Measurements from ENCODE around the gene FAXC.

DNA sequence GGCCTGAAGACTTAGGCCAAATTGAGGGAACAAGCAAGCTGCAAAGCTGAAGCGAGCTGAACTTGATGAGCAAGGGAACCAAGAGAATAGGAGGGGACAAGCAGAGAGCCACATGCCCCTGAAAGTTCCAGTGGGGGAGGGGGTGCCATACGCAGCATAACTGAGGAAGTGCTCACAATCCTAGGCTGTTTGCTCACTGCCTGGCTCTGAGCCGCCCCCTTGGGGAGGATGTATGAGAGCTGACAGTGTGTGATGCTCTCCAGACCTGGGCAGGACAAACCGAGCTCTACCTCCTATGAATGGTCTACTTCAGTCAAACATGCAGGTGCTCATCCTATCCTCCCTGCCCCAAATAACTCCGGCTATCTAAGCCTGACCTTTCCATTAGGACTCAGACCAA lies 52.1 kb downstream of the FAXC start:
- TF ChIP-seq, protein P1, sequence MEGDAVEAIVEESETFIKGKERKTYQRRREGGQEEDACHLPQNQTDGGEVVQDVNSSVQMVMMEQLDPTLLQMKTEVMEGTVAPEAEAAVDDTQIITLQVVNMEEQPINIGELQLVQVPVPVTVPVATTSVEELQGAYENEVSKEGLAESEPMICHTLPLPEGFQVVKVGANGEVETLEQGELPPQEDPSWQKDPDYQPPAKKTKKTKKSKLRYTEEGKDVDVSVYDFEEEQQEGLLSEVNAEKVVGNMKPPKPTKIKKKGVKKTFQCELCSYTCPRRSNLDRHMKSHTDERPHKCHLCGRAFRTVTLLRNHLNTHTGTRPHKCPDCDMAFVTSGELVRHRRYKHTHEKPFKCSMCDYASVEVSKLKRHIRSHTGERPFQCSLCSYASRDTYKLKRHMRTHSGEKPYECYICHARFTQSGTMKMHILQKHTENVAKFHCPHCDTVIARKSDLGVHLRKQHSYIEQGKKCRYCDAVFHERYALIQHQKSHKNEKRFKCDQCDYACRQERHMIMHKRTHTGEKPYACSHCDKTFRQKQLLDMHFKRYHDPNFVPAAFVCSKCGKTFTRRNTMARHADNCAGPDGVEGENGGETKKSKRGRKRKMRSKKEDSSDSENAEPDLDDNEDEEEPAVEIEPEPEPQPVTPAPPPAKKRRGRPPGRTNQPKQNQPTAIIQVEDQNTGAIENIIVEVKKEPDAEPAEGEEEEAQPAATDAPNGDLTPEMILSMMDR (IDR thresholded peaks at IDR 0.05; ENCODE audit: extremely low read depth in 1 of 2, insufficient read depth in 1 of 2, low read depth in 1 of 2, low read length in 2 of 2): no peak
- TF ChIP-seq POLR2AphosphoS5 (IDR thresholded peaks at IDR 0.05; ENCODE audit: insufficient read depth, low read depth, low read length) (no peak), FOS (IDR thresholded peaks at IDR 0.05; ENCODE audit: borderline replicate concordance, insufficient read depth, low read length) (no peak), POLR2A (IDR thresholded peaks at IDR 0.05; ENCODE audit: low read depth, low read length) (no peak), EZH2 (IDR thresholded peaks at IDR 0.05; ENCODE audit: borderline replicate concordance, low read depth, low read length, severe bottlenecking) (no peak), JUN (IDR thresholded peaks at IDR 0.05; ENCODE audit: borderline replicate concordance, insufficient read depth, insufficient read length, low read depth) (no peak), MYC (IDR thresholded peaks at IDR 0.05; ENCODE audit: low read depth, low read length) (no peak), GATA2 (IDR thresholded peaks at IDR 0.05; ENCODE audit: insufficient read depth, insufficient read length, low read depth, low read length) (no peak)
- TF ChIP-seq, protein P2, sequence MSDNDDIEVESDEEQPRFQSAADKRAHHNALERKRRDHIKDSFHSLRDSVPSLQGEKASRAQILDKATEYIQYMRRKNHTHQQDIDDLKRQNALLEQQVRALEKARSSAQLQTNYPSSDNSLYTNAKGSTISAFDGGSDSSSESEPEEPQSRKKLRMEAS (IDR thresholded peaks at IDR 0.05; ENCODE audit: insufficient read depth, insufficient read length): no peak

Measured in endothelial cell of umbilical vein (primary cell).